GM12878 (cell line): ENCODE measurements around the gene ARMH1.

Experiments
- EGR1 ChIP-seq, 2 experiments: IDR thresholded peaks; 1 replicate in 1 of 2; 2 replicates in 1 of 2; pipeline ENCODE4 v1.6.1; 2011 to 2012; ENCODE audit warnings: low read depth in 2 of 2, low read length in 2 of 2, borderline replicate concordance in 1 of 2, mild to moderate bottlenecking in 1 of 2, moderate library complexity in 1 of 2
- EZH2 ChIP-seq: IDR thresholded peaks from 2 replicates; pipeline ENCODE4 v1.6.1; 2012; ENCODE audit warnings: low read depth, mild to moderate bottlenecking, control low read depth, inconsistent platforms, low read length, borderline replicate concordance; ENCODE audit not compliant: control insufficient read depth
- MXI1 ChIP-seq: fragments of 150-350 bp; IDR thresholded peaks from 2 replicates; pipeline ENCODE4 v1.6.1; 2011; ENCODE audit warnings: low read depth, mild to moderate bottlenecking, inconsistent platforms, low read length, improper control_type of control experiment
- POLR2A ChIP-seq: IDR thresholded peaks from 2 replicates; pipeline ENCODE4 v1.6.1; 2011; ENCODE audit warnings: low read depth, mild to moderate bottlenecking, low read length
- POLR2AphosphoS2 ChIP-seq: IDR thresholded peaks from 2 replicates; pipeline ENCODE4 v1.6.1; 2011; ENCODE audit warnings: low read depth, mild to moderate bottlenecking, low read length, improper control_type of control experiment, moderate library complexity
- POLR2AphosphoS5 ChIP-seq: IDR thresholded peaks from 2 replicates; pipeline ENCODE4 v1.6.1; 2011; ENCODE audit warnings: mild to moderate bottlenecking, low read length, inconsistent platforms
- RUNX3 ChIP-seq: IDR thresholded peaks from 2 replicates; pipeline ENCODE4 v1.6.1; 2012; ENCODE audit warnings: low read length, inconsistent platforms
- SMARCA5 ChIP-seq: fragments of 450-650 bp; IDR thresholded peaks from 2 replicates; pipeline ENCODE4 v1.6.1; 2017; ENCODE audit warnings: mild to moderate bottlenecking
- TF ChIP-seq, protein P1 (sequence below), 3 experiments: IDR thresholded peaks in 2 of 3; conservative IDR thresholded peaks in 1 of 3; 2 replicates each; pipeline ENCODE4 v1.5.1; 2011; ENCODE audit warnings: low read depth in 3 of 3, low read length in 3 of 3, mild to moderate bottlenecking in 3 of 3, control low read depth in 2 of 3, moderate library complexity in 2 of 3, inconsistent platforms in 1 of 3, mixed read lengths in 1 of 3; ENCODE audit not compliant: control insufficient read depth in 2 of 3, insufficient read depth in 1 of 3; ENCODE audit errors: extremely low read depth in 1 of 3

DNA sequence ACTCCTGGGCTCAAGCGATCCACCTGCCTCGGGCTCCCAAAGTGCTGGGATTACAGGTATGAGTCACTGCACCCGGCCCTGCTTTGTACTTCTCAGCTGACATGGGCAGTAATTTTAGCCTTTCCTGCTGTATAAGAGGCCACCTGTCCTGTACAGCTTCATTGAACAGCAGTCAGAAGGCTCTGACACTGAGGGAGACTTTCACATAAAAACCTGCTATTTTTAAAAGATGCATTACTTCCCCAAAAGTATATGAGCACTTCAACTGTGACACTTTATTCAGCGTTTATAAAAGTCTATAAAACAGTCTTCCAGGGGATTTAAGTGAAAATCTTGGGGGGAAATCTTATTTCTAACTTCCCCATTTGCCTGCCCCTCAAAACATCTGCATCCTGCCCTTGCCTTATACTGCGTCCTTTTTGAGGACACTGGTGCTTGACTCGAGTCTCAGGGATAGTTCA, 38.8 kb downstream of the ARMH1 start:
- TF ChIP-seq SMARCA5 (no peak), RUNX3 (no peak), EGR1 (IDR thresholded peaks at IDR 0.05; ENCODE audit: borderline replicate concordance in 1 of 2, low read depth in 2 of 2, low read length in 2 of 2) (no peak), EZH2 (no peak), POLR2AphosphoS5 (no peak), POLR2A (no peak), POLR2AphosphoS2 (no peak), MXI1 (no peak)
- TF ChIP-seq, protein P1, sequence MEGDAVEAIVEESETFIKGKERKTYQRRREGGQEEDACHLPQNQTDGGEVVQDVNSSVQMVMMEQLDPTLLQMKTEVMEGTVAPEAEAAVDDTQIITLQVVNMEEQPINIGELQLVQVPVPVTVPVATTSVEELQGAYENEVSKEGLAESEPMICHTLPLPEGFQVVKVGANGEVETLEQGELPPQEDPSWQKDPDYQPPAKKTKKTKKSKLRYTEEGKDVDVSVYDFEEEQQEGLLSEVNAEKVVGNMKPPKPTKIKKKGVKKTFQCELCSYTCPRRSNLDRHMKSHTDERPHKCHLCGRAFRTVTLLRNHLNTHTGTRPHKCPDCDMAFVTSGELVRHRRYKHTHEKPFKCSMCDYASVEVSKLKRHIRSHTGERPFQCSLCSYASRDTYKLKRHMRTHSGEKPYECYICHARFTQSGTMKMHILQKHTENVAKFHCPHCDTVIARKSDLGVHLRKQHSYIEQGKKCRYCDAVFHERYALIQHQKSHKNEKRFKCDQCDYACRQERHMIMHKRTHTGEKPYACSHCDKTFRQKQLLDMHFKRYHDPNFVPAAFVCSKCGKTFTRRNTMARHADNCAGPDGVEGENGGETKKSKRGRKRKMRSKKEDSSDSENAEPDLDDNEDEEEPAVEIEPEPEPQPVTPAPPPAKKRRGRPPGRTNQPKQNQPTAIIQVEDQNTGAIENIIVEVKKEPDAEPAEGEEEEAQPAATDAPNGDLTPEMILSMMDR (IDR thresholded peaks at IDR 0.05 in 2 of 3, conservative IDR thresholded peaks at IDR 0.05 in 1 of 3; ENCODE audit: control insufficient read depth in 2 of 3, extremely low read depth in 1 of 3, insufficient read depth in 1 of 3, low read depth in 3 of 3, low read length in 3 of 3): no peak
